ENCODE measurements around the gene SEC24D.

Gene SEC24D

GRCh38 chr4:118734491-118735205, 101.3 kb downstream of the SEC24D start:
- TF ChIP-seq CTCF (IDR thresholded peaks at IDR 0.05) = no peak
- no peak for DNase-seq (ENCODE audit: low spot score)
- H3K4me3 ChIP-seq = no peak overlapping the region
- no peak overlapping the region for H3K27ac ChIP-seq

- Histone ChIP-seq H3K4me3 (no peak overlapping the region), H3K27ac (no peak overlapping the region)
- no peak for DNase-seq (ENCODE audit: low spot score)
- no peak for TF ChIP-seq CTCF (IDR thresholded peaks at IDR 0.05)
Measured at GRCh38 chr4:118732591-118733330, 103.2 kb downstream of the SEC24D start.

GRCh38 chr4:118730683-118731082, 105.2 kb downstream of the SEC24D start:
- DNase-seq (ENCODE audit: low spot score) = no peak

DNA sequence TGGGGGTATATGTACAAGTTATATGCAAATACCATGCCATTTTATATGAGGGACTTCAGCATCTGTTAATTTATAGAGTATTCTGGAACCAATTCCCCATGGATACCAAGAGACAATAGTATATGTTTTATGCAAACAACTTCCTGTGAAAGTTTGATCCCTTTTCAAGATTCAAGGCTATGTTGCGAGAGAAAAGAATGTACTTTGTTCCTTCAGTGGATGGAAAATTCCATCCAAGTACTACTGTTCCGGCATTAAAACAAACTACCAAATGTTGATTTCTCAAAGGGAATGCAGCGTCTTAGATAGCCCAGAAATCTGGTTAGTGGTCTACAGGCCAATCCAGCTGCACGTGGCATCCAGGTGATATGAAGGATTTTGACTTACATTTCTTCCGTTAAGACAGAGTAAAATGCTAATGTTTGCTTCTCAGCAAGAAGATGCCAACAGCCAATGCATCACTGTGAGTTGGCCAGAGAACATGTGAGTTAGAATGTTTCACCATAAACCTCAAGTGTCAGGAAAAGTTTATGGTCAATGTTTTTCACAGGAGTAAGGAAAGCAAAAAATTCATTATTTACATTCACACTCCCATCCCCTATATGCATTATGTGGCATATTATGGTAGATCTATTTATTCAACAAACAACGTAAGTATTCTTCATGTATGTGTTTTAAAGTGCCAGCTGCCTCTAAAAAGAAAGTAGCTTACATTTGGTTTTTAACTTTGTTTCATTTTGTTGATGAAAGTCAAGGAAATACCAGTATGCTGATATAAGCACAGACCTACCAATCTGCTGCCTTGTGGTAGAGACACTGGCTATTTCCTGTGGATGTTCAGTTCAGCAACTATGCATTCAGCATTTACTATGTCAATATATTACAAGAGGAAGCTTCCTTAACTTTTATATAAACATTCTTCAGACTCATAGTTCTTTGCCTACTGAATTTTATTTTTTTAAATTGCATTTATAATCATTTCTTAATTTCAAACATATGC, 106.3 kb downstream of the SEC24D start:
- no peak for TF ChIP-seq CTCF (IDR thresholded peaks at IDR 0.05)
- no peak overlapping the region for H3K4me3 ChIP-seq
- DNase-seq (ENCODE audit: low spot score) = no peak
- no peak overlapping the region for H3K27ac ChIP-seq

More at GRCh38 chr4:118730683-118731082, 105.2 kb downstream of the SEC24D start:
- Histone ChIP-seq H3K4me3 (no peak overlapping the region), H3K27ac (no peak overlapping the region)
- no peak for TF ChIP-seq CTCF (IDR thresholded peaks at IDR 0.05)

DNA sequence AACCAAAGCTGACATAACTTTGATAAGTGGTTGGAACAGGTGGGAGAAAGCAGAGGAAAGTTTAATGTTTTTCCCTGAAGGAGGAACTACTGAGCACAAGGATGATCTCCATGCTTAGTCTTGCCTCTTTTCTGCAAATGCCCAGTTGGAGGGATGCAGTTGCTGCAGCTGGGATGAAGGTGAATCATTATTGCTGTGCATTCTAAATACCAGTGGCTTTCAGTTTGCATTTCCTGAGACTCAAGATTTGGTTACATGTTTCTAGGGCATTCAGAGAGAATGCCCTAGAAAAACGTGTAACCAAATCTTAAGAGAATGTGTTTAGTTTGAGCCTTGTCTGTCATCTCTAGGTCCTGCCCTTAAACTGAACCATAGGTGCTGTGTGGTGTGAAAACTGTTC, 108.6 kb downstream of the SEC24D start:
- no peak overlapping the region for H3K27ac ChIP-seq
- no peak for DNase-seq (ENCODE audit: low spot score)
- H3K4me3 ChIP-seq = no peak overlapping the region
- TF ChIP-seq CTCF (IDR thresholded peaks at IDR 0.05) = no peak

DNA sequence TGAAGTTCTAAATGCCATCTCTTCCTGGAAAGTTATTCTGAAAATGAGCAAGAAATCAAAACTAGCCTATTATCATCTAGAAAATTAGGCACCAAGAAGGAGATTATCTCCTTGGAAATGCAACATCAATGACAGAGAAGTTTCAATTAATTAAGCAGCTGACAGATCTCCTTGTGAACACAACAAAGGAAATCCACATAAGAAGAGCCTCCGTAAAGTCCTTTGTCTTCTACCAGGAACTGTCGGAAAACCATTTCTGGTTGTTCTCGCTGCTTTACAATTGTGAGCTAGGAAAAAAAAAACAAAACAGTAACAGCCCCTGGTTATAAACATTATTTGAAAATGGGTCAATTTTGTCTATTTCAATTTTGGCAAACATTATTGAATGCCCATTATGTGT, 112.6 kb downstream of the SEC24D start:
- TF ChIP-seq CTCF (IDR thresholded peaks at IDR 0.05) = no peak
- H3K27ac ChIP-seq = no peak overlapping the region
- DNase-seq (ENCODE audit: low spot score) = no peak
- H3K4me3 ChIP-seq = no peak overlapping the region
